Mesothelial cell of epicardium (in vitro differentiated cells): ENCODE measurements around the gene DDX21. TPM values are rescaled to one million over a fixed set of nuclear protein-coding genes. Genes with fewer than 3 reads are reported as not detected.
"Not testable (repeated sequence)": the region's sequence is repeated elsewhere in the genome, so short reads cannot be mapped to it uniquely, and the experiment has no call there.

Experiments used
- DNase-seq, 2 experiments: peaks; one replicate each; pipeline ENCODE4 v3.0.0; 2021; ENCODE audit warnings: low spot score in 2 of 2; ENCODE audit not compliant: unreplicated experiment in 2 of 2
- H3K27ac Mint-ChIP-seq: 2 replicates; pipeline ENCODE4 v1.8.0; 2021; ENCODE audit warnings: mixed read lengths
- H3K27me3 Mint-ChIP-seq: 2 replicates; pipeline ENCODE4 v1.8.0; 2021; ENCODE audit warnings: low read depth, mixed read lengths
- H3K36me3 Mint-ChIP-seq: 2 replicates; pipeline ENCODE4 v1.8.0; 2021; ENCODE audit warnings: mixed read lengths
- H3K4me1 Mint-ChIP-seq: 2 replicates; pipeline ENCODE4 v1.8.0; 2021; ENCODE audit warnings: mixed read lengths
- H3K4me3 Mint-ChIP-seq: 2 replicates; pipeline ENCODE4 v1.8.0; 2021; ENCODE audit warnings: mild to moderate bottlenecking, moderate library complexity, mixed read lengths
- H3K9me3 Mint-ChIP-seq: 2 replicates; pipeline ENCODE4 v1.8.0; 2021; ENCODE audit warnings: mixed read lengths
- CTCF ChIP-seq: fragments of 200-600 bp; sonication (generic); IDR thresholded peaks from one replicate; pipeline ENCODE4 v1.5.0; 2021; ENCODE audit warnings: antibody characterized with exemption; ENCODE audit not compliant: unreplicated experiment
- total RNA-seq: library from RNA; stranded (reverse); gene quantifications from 3 replicates; pipeline ENCODE4 v1.2.1, GENCODE V29; 2021

Gene DDX21
- total RNA-seq, 1 donor from 2014 or later, result 39.8 TPM

- no peak for TF ChIP-seq CTCF
- Mint-ChIP-seq H3K4me3 (no peak overlapping the region), H3K9me3 (no peaks in the 10 kb centered on the region), H3K27ac (no peak overlapping the region), H3K27me3 (no peaks in the 10 kb centered on the region), H3K4me1 (no peaks in the 10 kb centered on the region), H3K36me3 (peaks cover 13% of the 10 kb centered on the region)
- no peak for DNase-seq
These were observed 53.4 kb downstream of the DDX21 start for GRCh38 chr10:69009360-69009759.

- no peak for TF ChIP-seq CTCF
- DNase-seq, result no peak
- Mint-ChIP-seq H3K27ac (no peak overlapping the region), H3K27me3 (no peaks in the 10 kb centered on the region), H3K4me1 (no peaks in the 10 kb centered on the region), H3K36me3 (peaks cover 13% of the 10 kb centered on the region), H3K9me3 (no peaks in the 10 kb centered on the region), H3K4me3 (no peak overlapping the region)
These were observed 54.2 kb downstream of the DDX21 start for GRCh38 chr10:69010151-69010640.

GRCh38 chr10:69012778-69013177 is 56.8 kb downstream of the DDX21 start:
- H3K36me3 Mint-ChIP-seq, result peaks cover 21% of the 10 kb centered on the region
- H3K4me3 Mint-ChIP-seq, H3K9me3 Mint-ChIP-seq, DNase-seq, H3K4me1 Mint-ChIP-seq, H3K27me3 Mint-ChIP-seq, H3K27ac Mint-ChIP-seq: not testable (repeated sequence)

- Mint-ChIP-seq H3K36me3 (peaks cover 30% of the 10 kb centered on the region), H3K27me3 (no peaks in the 10 kb centered on the region), H3K4me1 (no peaks in the 10 kb centered on the region), H3K4me3 (no peak overlapping the region), H3K9me3 (no peaks in the 10 kb centered on the region), H3K27ac (no peak overlapping the region)
- no peak for TF ChIP-seq CTCF
- DNase-seq, result no peak
These were observed 58.2 kb downstream of the DDX21 start for GRCh38 chr10:69014171-69014570.

- Mint-ChIP-seq H3K9me3 (no peaks in the 10 kb centered on the region), H3K4me3 (no peak overlapping the region), H3K36me3 (peaks cover 26% of the 10 kb centered on the region), H3K4me1 (no peaks in the 10 kb centered on the region), H3K27ac (no peak overlapping the region), H3K27me3 (no peaks in the 10 kb centered on the region)
- TF ChIP-seq CTCF, result no peak
- no peak for DNase-seq
These were observed 62.6 kb downstream of the DDX21 start for GRCh38 chr10:69018613-69019012.

- no peaks in the 10 kb centered on the region for H3K9me3 Mint-ChIP-seq
- no peak for DNase-seq
- H3K27ac Mint-ChIP-seq, result no peak overlapping the region
- peaks cover 14% of the 10 kb centered on the region for H3K36me3 Mint-ChIP-seq
- no peaks in the 10 kb centered on the region for H3K4me1 Mint-ChIP-seq
- no peak overlapping the region for H3K4me3 Mint-ChIP-seq
- H3K27me3 Mint-ChIP-seq, result no peaks in the 10 kb centered on the region
- TF ChIP-seq CTCF, result no peak
These were observed 66.6 kb downstream of the DDX21 start for GRCh38 chr10:69022611-69023010.
